HG03196 (cell line): Measurements from ENCODE around the gene PSME1.

Source experiments
- ATAC-seq: cut with Tn5 transposase; IDR thresholded peaks from one replicate; pipeline ENCODE4 v1.9.1; 2021; ENCODE audit not compliant: unreplicated experiment

PSME1 gene

DNA sequence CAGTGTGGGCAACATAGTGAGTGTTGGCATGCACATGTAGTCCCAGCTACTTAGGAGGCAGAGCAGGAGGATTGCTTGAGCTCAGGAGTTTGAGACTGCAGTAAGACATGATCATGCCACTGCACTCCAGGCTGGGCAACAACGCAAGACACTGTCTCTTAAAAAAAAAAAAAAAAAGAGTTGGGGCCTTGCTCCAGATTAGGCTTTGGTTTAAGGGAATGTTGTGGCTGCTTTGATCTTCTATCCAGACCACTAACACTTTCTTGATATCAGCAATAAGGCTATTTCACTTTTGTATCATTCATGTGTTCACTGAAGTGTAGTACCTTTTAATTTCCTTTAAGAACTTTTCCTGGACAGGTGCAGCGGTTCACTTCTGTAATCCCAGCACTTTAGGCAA is 8.3 kb upstream of the PSME1 start:
- no peak for ATAC-seq

GRCh38 chr14:24129410-24129998 is 6.5 kb upstream of the PSME1 start:
- no peak for ATAC-seq

GRCh38 chr14:24130380-24130716 is 5.6 kb upstream of the PSME1 start, which contains the start of gene FITM1:
Gene FITM1, plus strand, starts transcription at chr14:24130659. Its CDS starts 905 bp downstream, at chr14:24131564.
- no peak for ATAC-seq

DNA sequence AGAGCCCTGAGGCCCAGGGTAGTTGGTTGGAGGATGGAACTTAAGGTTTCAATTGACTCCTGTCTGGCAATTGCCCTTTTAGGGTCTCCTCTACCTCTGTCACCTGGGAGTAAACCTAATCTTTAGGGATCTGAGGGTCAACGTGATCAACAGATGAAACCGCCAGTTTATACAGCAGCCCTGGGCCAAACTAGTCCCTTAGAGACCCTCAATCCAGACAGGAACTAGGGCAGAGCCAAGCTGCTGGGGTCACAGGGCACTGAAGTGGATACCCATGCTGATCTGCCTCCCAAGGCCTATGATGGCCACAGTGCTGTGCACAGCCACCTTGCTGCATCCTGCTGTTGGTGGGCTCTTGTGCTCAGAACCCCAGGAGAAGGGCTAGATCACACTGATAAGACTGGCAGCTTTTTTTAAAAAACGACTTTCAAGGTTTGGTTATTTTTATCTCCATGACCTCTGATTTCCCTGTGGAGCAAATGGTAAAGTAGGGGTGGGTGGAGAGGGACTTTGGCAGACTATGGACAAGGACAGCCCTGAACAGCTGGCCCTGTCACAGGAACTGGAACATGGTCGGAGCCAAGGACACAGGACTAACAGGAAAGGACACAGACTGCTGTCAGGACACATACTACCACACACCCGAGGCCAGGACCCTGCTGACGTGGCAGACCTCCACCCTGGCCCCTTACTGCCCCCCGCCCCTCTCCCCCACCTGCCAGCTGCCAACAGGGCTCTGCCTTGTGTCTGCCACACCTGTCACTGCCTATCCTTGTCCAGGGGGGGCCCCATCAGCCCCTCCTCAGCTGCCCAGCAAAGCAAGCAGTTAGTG is 5.1 kb upstream of the PSME1 start:
- no peak for ATAC-seq

DNA sequence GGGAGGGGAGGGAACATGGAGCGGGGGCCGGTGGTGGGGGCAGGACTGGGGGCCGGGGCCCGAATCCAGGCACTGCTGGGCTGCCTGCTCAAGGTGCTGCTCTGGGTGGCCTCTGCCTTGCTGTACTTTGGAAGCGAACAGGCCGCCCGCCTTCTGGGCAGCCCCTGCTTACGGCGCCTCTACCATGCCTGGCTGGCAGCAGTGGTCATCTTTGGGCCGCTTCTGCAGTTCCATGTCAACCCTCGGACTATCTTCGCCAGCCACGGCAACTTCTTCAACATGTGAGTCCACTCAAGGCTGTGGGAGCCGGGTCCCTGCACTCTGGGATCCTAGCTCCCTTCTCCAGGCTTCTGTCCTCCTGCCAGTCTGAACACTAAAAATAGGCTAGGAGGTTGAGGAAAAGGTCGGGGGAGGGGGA is 4.4 kb upstream of the PSME1 start:
- ATAC-seq = no peak

DNA sequence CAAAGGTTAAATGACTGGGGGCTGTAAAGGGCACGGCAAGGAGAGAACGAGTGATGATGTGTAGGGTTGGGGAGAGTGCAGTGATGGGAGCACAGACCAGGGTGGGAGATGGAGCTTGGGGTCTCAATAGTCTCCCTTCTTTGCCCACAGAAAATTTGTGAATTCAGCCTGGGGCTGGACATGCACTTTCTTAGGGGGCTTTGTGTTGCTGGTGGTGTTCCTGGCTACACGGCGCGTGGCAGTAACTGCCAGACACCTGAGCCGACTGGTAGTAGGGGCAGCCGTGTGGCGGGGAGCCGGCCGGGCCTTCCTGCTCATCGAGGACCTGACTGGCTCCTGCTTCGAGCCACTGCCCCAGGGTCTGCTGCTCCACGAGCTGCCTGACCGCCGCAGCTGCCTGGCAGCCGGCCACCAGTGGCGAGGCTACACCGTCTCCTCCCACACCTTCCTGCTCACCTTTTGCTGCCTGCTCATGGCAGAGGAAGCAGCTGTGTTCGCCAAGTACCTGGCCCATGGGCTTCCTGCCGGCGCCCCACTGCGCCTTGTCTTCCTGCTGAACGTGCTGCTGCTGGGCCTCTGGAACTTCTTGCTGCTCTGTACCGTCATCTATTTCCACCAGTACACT is 3.8 kb upstream of the PSME1 start:
- no peak for ATAC-seq

DNA sequence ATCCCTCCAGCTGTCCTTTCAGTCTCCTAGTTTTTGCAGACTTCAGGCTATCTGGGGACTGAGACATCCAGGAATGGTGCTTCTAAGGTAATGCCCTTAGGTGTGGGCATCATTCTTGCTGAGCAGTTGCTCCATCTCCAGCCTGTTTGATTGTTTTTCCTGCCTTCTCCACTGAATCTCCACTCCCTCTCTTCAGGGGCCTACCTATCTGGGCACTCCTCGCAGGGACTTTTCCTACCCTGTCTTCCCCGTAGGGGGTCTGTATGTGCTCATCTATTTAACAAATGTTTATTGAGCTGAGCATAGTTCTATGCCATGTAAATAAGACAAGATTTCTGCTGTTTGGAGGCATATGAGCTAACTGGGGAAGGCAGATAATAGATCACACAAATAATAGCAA is 3.0 kb upstream of the PSME1 start:
- ATAC-seq = no peak

GRCh38 chr14:24133735-24134134 is 2.3 kb upstream of the PSME1 start:
- no peak for ATAC-seq

- peak; percentile 2 for ATAC-seq
These were observed 485 bp upstream of the PSME1 start for GRCh38 chr14:24135584-24135833.

DNA sequence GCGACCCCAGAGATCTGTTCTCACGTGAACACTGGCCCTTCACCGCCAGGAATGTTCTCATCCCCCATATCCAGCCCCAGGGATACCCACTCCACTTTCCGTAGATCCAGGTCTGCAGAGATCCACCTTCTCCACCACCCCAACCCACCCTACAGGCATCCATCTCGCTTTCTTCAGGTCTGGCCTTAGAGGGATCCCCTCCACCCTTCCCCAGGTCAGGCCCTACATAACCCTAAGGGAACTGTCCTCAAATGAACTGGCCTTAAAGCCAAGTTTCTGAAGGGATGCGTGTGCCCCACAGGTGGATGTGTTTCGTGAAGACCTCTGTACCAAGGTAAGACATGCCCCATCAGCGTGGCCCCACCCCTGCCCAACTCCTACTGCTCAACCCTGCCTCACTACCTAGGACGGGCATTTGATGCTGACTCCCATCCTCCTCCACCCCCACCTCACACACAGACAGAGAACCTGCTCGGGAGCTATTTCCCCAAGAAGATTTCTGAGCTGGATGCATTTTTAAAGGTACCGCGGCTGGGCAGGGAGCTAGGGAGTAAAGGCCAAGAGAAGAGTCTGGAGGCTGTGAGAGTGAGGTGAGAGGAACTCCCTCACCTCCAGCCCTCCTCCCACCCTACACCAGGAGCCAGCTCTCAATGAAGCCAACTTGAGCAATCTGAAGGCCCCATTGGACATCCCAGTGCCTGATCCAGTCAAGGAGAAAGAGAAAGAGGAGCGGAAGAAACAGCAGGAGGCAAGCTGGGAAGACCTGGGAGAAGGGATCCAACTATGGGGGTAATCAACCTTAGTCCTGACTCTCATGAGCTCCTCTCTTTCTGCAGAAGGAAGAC is 912 bp downstream of the PSME1 start:
- no peak for ATAC-seq

DNA sequence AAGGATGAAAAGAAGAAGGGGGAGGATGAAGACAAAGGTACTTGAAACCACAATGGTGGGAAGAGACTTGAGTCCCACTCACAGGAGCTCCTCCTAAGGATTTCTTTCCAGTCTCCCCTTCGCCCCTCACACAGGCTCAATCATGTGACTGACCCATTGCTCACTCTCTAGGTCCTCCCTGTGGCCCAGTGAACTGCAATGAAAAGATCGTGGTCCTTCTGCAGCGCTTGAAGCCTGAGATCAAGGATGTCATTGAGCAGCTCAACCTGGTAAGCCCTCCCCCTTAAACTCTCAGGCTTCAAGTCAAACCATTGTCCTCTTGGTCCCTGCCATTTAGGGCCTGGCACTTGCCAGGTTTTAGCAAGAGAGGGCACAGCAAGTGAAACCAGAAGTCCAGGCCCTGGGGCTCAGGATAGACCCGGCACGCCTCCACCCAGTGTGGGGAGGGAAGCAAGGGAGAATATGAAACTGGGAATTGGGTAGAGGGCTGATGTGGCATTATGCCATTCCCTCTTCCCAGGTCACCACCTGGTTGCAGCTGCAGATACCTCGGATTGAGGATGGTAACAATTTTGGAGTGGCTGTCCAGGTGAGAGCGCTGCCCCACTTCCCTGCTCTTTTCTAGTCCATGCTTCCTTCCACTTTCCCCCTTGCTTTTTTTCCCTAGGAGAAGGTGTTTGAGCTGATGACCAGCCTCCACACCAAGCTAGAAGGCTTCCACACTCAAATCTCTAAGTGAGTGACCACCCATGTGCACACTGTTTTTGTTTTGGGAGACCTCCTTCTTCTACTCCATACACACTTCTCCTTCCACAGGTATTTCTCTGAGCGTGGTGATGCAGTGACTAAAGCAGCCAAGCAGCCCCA is 1.8 kb downstream of the PSME1 start:
- no peak for ATAC-seq

GRCh38 chr14:24138396-24139271 is 2.6 kb downstream of the PSME1 start:
- no peak for ATAC-seq

- ATAC-seq = no peak
These were observed 3.4 kb downstream of the PSME1 start for GRCh38 chr14:24139272-24139934.

DNA sequence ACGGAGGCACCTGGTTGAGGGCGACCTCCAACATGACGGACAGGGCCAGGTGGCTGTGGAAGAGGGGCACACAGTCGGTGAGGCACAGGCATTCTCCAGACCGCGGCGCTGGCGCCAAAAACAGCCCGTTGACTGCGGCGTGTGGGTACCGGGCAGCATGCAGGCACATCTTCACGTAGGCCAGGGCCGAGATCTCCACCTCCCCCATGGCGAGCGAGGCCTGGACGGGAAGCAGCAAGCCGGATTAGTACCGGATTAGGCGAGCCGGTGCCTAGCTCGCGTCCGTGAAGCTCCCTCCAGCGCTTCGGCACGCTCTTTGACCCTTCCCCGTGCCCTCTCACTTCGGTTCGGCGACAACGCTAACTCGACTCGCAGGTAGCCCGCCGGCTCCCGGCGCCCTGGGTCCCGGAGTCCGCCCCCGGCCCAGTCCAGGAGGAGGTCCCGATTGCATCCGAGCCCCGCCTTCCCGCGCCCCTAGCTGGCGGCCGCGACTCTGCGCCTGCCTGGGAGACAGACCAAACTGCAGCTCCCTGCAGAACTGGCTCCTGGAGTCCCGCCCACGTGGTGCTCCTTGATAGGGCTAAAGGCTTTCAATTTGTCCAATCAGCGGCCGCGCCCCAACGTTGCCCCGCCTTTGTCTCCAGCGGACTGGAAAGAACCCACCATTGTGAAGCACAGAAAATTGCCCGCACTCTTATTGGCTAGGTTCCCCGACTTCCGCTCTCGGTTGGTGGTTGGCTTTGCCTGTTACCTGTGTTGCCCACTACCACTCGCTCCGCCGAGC is 5.3 kb downstream of the PSME1 start, which contains the start of gene EMC9:
Gene EMC9 (minus strand): TSS at position 495 of the 784 bp plus-strand sequence. CDS start 287 bp downstream, at position 208.
- peak; percentile 81 for ATAC-seq

GRCh38 chr14:24143511-24143910 is 7.5 kb downstream of the PSME1 start:
- ATAC-seq = no peak

DNA sequence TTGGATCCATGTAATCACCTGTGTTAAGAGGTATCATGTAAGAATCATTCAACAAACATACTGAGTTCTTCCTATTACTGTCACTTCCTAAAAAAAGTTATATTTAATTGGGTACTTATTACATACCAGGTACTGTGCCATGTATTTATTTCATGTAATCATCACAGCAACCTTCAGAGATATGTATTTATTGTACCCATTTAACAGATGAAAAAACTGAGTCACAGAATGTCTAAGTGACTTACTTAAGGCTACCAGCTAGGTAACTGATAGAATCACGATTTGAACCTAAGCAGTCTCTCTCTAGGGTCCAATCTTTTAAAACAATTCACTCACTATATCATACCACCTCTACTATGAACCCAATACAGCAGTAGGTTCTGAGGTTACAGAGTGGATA is 8.5 kb downstream of the PSME1 start:
- no peak for ATAC-seq

- ATAC-seq = no peak
These were observed 9.2 kb downstream of the PSME1 start for GRCh38 chr14:24145219-24145618.
